22Rv1 (cell line): Measurements from ENCODE around the gene ARHGEF19.

Source experiments
- H3K27ac ChIP-seq: fragments of 450-650 bp; 2 replicates; pipeline ENCODE4 v1.5.1; 2017
- ZFX ChIP-seq: fragments of 450-650 bp; IDR thresholded peaks from 2 replicates; pipeline ENCODE4 v1.6.1; 2017; ENCODE audit warnings: antibody characterized with exemption, borderline replicate concordance
- TF ChIP-seq, protein P1 (sequence below): fragments of 450-650 bp; IDR thresholded peaks from 2 replicates; pipeline ENCODE4 v1.5.1; 2017; ENCODE audit warnings: mild to moderate bottlenecking

The ARHGEF19 gene

DNA sequence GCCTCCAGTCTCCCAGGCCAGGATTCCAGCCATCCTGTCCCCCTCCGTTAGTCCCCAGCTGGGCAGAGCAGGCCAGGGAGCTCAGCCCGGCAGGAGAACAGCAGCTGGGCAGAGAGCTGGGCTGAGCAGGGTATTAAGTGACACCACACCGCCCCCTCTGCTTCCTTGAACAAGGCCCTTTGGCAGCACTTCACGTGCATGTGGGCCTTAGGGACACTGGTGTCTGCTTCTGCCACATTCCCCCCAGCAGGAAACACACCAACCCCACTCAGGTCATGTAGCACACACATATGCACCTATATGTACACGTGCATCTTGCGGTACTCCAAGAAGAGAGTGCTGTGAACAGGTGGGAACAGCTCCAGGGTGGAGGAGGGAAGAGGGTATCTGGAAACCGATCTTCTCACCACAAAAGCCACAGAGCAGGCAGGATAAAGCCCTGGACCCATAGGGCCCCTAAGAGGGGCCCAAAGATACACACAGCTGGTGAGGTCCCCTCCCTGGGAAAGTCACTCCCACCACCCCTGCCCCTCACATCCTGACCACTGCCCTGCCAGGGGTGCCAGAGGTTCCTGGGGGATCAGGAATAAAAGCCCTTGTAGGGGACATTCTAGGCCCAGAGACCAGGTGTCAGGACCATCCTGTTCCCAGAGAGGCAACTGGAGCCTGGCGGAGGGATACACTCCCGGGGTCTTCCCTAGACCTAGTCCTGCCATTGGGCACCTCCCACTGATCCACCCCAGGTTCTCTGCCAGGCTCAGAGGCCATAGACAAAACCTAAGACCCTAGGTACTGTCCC, 61.1 kb downstream of the ARHGEF19 start:
- no peak overlapping the region for H3K27ac ChIP-seq
- TF ChIP-seq, protein P1, sequence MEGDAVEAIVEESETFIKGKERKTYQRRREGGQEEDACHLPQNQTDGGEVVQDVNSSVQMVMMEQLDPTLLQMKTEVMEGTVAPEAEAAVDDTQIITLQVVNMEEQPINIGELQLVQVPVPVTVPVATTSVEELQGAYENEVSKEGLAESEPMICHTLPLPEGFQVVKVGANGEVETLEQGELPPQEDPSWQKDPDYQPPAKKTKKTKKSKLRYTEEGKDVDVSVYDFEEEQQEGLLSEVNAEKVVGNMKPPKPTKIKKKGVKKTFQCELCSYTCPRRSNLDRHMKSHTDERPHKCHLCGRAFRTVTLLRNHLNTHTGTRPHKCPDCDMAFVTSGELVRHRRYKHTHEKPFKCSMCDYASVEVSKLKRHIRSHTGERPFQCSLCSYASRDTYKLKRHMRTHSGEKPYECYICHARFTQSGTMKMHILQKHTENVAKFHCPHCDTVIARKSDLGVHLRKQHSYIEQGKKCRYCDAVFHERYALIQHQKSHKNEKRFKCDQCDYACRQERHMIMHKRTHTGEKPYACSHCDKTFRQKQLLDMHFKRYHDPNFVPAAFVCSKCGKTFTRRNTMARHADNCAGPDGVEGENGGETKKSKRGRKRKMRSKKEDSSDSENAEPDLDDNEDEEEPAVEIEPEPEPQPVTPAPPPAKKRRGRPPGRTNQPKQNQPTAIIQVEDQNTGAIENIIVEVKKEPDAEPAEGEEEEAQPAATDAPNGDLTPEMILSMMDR: no peak
- no peak for TF ChIP-seq ZFX

DNA sequence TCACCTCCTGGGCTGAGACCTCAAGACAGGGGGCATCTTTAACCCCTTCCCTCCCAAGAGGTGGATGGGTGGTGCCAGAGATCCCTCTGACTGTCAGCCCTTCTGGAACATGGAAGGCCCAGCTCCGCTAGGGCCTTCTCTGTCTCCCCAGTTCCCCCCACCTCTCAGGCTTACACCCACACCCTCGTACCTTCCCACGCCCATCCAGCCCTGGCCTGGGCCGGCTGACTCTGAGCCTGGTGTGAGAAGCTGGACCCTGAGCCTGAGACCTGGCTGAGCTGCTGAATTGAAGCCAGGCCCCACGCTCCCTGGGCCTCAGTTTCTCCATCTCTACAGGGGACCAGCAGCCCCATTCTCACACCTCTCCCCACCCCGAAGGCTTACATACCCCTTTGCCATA, 61.9 kb downstream of the ARHGEF19 start:
- TF ChIP-seq, protein P1: no peak
- TF ChIP-seq ZFX: no peak
- no peak overlapping the region for H3K27ac ChIP-seq

DNA sequence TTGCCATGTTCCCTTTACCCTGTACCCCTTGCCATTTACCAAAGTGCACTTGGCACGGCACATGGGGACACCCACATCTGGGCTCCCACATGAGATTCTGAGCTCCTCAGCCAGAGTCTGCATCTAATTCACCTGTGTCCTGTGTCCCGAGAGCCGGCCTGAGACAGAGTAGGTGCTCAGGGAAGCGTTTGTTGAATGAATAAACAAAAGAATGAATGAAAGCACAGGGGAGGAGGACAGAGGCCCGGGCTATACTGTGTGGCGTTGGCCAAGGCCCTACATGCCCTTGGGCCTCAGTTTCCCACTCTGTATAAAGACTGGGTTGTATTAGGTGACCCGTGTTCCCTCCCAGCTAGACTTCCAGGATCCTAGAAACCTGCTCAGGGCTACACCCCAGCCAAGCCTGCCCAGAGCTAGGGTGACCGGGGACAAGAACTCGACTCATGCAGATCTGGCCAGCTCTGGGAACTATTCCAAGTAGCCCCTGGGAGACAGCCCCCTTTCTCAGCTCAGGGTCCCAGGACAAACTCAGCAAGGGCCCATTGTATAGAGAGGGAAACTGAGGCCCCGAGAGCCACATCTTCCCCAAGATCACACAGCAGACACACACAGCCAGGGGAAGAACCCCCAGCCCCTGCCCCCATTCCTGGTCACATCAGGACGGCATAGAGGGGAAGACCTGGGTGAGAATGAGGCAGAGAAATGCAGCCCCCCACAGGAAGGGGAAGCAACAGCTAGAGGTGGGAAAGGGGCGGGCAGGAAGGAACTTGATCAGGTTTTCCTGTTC, 62.6 kb downstream of the ARHGEF19 start:
- TF ChIP-seq ZFX: no peak
- TF ChIP-seq, protein P1: no peak
- no peak overlapping the region for H3K27ac ChIP-seq

DNA sequence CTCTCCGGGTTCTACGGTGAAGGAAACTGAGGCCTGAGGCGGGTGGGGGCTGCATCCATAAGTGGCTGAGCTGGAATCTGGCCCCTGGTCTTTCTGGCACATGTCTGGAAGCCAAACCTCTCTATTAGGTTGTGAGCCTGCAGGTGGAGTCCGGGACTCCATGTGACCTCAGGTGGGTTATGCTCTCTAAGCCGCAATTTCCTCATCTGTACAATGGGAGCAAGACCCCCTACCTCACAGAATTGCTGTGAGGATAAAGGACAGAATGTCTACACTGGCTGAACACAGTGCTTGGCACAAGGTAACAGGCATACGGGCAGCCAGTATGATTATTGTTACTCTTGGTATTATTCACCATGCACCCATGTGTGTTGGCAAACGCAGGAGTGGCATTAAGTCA, 63.3 kb downstream of the ARHGEF19 start:
- no peak overlapping the region for H3K27ac ChIP-seq
- TF ChIP-seq ZFX: no peak
- TF ChIP-seq, protein P1: no peak

DNA sequence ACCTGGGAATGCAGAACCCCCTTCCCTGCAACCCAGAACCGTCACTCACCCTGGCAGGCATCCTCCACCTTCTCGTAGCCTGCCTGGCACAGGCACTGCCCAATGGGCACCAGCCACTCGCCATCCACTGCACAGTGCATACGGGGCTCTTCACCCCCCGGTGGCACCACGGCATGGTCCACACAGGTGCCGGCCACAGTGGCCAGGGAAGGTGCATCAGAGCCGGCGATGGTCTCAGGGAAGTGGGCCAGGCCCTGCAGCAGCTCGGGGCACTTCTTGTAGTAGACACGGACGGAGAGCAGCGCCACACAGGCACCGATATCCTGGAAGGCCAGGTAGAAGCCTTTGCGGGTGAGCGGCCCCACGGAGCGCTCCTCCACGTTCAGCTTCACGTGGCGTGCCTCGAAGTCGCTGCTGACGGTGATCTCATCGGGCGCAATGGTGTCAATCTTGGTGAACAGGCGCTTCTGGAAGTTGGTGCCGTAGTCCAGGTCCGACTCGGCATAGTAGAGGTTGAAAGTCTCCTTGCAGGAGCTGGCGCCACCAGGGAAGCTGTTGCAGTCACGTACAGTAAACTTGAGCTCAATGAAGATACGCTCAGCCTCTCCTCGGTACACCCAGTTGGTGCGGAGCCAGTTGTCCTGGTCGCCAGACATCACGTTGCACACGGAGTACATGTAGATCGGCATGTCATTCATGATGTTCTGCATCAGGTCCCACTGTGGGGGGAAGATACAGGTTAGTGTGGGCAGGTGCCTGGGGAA, 63.9 kb downstream of the ARHGEF19 start:
- no peak overlapping the region for H3K27ac ChIP-seq
- TF ChIP-seq, protein P1: no peak
- no peak for TF ChIP-seq ZFX
